HG02852 (cell line): ENCODE results near the gene SND1.

Experiments
- ATAC-seq: cut with Tn5 transposase; IDR thresholded peaks from one replicate; pipeline ENCODE4 v1.9.1; 2021; ENCODE audit warnings: mild to moderate bottlenecking, moderate library complexity; ENCODE audit not compliant: unreplicated experiment

The SND1 gene

DNA sequence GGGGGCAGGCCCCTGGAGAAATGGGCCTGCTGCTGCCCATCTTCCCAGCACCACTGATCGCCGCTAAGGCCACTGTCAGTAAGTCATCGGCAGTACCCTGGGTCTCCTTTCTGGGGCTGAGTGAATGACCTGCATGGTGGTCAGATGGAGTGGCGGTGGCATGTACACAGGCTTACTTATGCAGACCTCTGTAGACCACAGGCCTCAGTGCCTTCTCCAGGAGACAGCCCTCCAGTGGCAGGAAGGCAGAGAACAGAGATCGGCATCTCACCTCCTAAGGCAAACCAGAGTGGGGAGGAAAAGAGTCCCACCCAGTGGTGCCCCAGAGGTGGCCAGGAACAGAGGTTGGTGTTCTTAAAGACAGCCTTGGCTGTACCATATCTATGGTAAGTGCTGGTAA, 402.0 kb downstream of the SND1 start:
- no peak for ATAC-seq

DNA sequence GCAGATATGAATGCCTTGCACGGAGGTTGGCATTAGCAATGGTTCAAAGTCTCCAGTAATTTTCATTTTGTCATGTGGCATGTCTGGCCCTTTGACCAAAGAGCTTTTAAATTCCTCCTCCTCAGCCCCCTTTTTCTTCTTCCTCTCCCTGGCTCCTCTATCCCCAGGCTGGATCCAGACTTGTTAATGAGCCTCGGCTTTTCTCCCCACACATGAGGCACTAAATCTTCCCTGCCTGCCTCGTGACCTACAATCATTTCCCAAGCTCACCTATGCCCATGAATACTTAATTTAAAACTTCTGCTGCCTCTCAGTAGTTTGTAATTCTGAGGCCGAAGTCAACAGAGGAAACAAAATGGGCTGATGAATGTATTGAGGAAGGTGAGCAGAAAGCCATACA, 402.5 kb downstream of the SND1 start:
- ATAC-seq: no peak

DNA sequence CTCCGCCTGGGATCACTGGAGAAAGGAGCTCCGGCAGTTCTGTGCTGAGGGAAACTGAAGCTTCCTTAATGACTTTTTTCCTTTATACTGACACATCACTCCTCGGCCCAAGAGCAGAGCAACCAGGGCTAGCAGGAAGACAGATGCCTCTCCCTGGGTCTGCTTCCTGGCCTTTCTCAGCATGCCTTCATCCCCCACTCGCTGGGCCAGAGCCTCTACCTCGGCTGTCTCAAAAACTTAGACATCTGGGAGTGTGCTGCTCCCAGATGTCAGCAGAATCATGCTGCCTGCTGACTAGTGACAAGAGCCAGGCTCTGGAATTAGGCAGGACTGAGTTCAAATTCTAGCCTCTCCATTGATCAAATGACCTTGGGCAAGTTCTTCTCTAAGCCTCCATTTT, 403.6 kb downstream of the SND1 start:
- no peak for ATAC-seq

DNA sequence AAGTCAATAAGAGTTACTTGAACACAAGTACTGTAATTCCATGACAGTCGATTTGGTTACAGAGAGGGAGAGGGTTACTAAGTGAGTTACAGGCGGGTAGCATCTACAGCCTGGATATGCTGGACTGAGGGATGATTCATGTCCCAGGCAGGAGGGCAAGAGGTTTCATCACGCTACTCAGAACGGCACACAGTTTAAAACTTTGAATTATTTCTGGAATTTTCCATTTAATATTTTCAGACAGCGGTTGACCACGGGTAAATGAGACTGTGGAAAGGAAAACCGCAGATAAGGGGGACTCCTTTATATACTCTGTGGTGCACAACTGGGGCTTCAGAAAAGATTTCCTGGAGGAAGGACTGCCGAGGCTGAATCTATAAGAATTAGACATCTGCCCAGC, 404.9 kb downstream of the SND1 start:
- no peak for ATAC-seq

DNA sequence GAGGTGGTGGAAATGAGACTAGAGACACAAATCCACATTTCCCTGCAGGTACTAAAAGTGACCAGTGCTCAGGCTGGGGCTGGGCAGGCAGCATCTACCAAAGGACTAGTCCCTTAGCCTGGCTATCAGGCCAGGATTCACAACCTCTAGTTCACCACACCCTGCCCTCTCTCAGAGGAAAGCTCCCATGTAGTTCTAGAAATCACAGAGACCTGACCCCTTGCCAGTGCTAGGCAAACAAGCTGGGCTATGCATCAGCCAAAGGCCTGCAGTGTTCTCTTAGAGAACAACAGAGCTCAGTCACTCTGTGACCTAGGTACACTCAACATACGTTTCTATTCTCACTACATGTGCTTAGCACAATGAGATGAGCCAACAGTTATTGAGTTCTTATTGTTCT, 405.9 kb downstream of the SND1 start:
- no peak for ATAC-seq

DNA sequence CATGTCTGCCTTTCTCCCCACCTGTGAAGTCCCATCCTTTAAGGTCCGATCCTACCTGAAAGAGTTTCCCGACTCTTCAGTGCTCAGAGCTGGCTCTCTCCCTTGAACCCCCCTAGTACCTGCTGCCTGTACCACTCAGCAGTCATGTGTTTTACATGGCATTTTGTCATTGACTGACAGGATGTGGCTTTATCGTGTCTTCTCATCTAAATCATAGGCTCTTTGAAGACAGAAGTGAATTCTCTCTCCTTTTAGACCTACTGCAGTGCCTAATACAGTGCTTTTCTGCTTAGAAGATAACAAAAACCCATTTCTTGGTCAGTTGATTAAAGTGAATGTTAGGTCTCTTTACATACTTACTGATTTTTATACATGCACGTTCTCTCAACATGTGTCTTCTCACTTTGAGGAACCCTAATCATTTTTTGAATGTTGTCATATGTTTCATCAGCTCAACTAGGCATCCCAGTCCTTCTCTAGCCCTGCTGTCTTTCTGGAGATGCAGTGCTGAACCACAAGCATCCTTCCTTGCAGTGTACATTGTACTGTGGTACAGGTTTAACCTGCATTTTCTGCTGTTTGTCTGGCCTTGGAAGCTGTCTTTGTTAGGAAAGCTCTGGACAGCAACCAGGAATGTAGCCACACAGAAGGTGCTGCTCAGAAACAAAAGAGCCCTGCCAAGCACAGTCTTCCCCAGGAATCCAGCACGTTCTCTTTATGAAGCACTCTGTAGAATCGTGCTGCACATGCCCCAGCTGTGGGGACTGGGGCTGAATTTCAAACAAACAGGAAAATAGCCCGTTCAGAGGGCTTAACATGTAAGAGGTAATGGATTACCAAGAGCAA, 407.4 kb downstream of the SND1 start:
- no peak for ATAC-seq

DNA sequence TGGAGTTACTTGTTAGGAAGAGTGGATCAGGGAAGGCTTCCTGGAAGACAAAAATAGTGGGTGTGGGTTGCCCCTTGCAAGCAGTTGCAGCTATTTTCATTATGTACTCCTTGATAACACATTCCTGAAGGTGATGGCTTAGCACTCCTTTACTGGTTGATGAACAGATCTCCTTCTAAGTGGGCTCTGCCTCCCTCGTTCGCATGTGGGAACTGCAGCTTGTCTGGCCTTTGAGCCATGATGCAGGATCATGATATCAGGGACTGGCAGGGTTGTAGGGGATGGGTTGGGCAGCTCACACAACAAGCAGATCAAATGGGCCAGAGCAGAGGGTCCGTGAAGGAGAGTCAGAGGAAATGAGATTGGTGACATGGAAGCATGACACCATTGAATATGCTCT, 408.0 kb downstream of the SND1 start:
- ATAC-seq: no peak

DNA sequence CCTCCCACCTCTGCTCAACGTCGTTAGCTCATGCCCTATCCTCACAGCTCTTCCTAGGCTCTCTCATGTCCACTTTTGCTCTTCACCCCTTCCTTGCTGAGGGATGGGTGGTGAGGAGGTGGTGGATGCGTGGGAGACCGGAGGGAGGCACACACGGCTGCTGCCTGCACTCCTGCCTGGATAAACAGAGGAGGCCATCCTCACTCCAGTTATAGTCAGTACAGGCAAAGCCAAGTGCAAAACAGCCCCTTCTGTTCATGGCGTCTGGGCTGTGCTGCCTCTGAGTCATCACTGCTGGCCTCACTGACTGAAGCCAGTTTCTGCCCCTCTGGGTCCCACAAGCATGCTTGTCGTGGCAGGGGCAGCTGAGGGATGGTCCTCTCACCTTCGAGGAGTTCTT, 411.1 kb downstream of the SND1 start:
- no peak for ATAC-seq

DNA sequence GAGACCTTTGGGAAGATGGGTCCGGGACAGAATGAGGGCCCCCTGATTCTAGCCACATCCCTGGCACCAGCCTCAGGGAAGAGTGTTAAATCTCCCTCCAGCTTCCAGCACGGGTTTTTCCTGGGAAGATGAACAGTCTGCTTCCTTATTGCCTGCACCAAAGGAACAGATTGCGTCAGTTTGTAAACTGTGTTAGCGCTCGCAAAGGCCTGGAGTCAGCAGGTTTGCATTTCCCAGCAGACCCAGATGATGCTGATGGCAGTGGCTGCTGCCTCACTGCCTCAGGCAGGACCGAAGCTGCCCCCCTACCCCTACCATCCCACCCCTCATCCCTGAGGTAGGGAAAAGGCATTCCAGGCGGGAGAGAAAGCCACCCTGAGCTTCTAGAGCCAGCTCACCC, 413.9 kb downstream of the SND1 start:
- no peak for ATAC-seq

DNA sequence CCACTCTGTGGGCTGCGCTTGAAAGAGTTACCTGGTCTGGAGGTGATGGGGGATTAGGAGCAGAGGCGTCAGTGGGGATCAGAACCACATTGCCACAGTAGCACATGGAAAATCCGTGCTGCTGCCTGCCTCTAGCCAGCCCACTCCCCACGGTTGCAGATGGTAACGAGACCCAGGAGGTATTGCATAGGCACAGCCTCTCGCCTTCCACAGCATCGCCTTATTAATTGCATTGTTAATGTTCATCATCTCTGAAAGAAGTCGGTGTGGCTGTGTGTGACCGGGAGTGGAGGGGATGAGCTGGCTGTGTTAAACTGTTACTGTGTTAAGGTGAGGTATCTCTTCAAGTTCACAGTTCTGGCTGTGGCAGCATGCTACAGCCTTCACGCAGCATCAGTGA, 414.4 kb downstream of the SND1 start:
- ATAC-seq: no peak

DNA sequence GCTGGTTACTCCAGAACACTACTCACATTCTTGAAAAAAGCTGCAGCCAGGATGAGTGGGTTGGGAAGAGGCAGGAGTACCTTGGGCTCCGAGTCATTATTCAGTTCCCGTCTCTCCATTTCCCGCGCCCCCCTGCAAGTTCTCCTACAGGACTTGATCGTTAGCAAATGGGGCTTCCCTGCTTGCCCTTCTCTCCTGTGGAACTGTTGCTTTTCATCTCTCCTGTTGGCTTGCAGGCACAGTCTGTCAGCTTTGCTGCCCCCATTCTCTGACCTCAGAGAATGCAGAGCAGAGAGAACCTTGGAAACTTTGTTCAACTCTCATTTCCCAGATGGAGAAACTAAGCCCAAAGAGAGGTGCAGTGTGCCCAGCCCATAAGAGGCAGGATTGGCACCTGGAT, 414.9 kb downstream of the SND1 start:
- no peak for ATAC-seq

DNA sequence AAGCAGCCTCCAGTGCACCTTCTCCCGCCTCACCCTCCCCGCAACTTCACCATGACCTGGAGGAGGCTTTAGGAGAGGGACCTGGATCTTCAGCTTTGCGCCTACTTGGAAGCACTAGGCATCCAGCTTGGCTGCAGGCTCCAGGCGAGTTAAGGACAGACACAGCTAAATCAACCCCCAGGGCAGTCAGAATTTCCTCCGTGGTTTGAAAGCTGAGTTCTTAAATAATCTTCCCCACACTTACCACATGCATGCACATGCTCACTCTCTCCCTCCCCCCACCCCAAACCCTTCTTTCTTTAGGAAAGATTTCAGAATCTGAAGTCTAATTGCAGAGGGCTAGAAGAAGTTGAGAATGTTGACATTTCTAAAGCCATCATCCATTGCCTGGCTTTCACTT, 416.0 kb downstream of the SND1 start:
- ATAC-seq: no peak

DNA sequence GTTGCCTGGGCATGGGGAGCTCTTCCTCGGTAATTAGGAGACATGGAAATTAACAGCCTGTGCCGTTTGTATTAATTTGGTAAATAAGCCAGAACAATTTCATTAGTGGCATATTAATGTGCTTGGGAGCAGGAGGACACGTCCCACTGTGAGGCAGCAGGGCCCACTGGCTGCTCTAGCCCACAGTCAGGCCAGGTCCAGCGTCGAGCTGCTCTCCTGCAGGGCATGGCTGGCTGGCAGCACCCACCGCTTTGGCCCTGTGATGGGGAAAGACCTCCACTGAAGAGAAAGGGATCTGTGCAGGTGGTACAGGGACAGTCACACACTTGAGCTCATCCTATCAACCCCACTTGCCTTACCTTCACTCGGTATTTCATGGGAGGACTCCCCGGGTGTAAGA, 416.8 kb downstream of the SND1 start:
- no peak for ATAC-seq

DNA sequence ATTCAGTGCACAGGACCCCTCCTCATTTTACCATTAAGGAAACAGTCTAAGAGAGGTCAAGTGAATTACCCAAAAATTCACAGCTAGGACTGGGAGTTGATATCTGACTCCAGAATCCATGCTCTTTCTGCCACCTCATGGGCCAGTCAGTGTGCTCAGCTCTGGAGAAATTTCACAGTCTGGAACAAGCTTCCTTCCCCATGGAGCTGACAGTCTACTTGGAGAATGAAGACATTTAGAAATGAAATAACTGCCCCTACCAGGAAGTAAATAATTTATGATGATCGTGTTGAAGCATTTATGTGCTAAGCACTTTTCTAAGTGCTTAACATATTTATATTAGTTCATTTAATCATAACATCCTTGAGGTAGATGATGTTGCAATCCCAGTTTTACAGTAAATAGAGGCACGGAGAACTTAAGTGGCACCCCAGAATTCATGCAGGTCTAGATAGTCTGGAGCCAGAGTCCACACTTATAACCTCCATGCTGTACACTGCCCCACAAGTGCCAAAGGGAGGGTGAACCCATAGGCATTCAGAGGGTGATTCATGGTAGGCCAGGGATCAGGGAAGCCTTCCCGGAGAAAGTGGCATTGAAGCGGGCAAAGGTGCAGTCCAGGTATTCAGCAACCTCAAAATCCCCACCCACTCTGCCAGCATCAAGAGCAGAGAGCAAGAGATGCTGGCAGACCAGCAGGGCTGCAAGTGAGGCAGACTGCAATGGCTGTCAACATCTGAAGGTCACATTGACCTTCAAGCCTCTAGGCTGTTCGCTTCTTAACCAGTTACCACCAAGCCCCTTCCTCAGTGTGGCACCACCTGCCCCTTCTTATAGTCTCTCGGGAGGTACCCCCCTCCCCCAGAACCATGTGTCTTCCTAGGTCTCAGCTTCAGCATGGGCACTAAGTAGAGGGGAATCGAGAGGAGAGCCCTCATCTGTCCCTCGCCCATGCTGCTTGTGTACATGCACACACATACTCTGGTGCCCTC, 417.7 kb downstream of the SND1 start:
- ATAC-seq: no peak

DNA sequence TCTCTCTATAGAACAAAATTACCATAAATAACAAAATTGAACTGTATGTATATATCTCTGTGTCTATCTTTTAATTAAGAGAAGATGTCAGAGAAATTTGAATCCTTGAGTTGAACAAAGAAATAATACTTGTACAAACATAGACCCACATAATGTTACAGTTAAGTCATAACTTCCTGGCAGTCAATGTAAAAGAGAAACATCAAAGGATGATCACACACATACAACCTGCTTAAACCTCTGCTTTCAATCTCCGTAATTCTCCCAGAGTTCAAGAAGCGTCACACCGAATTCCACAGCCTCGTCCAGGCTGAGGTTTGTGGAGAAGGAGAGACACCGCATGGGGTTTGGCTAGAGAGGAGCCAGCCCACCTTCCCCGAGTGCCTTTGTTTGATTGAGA, 419.4 kb downstream of the SND1 start:
- ATAC-seq: no peak

DNA sequence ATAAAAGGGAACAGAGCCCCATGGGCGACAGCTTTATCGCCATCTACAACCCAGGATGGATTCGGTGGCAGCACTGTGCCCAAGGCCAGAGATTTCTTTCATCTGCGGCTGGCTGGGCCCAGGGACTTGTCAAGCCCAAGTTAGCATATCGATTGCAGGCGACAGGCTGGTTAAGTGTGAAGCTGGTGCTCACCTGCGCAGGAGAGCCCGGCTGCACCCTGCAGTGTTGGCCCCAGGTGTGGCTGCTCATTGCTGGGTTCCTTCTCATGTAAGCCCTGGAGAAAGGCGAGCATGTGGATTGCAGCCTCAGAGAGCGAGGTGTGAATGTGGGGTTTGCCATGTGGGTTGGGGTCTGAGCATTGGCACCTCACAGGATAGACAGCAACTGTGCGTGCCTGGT, 419.8 kb downstream of the SND1 start:
- no peak for ATAC-seq

DNA sequence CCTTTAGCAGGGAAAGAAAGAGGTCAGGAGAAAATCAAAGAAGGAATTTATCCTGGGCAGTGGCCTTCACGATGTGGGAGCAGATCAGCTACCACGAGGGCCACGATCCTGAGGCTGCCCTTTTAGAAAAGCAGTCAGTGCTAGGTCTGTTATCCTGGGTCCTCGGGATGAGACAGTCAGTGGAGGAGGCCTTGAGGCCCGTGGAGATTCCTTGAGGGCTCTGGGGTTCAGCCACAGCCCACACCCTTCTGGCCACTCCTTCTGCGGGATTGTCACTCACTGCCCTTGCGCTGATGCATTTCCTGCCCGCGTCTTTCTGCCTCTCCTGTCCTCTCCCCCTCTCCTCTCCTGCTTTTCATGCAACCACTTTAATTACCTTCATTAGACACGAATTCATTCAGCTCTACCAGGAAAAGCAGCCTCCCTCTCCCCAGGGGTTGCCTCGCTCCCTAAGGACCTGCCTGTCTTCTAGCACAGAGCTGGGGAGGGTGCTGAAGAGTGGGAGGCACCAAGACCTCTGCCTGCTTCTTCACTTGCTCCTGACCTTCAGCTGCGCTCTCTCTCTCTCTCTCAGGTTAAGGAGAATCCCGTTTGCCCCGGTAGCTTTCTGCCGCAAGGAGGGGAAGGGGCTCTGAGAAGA, 421.8 kb downstream of the SND1 start:
- no peak for ATAC-seq

DNA sequence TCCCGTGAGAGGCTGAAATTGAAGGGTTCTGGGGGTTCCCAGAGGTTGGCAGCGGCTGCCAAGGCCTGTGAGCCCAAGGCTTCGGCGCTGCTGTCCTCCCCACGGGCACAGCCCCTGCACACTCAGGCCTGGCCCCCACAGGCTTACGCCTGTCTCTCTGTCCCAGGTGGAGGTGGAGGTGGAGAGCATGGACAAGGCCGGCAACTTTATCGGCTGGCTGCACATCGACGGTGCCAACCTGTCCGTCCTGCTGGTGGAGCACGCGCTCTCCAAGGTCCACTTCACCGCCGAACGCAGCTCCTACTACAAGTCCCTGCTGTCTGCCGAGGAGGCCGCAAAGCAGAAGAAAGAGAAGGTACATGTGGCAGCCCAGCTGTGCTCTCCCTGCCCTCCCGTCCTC, 422.3 kb downstream of the SND1 start:
- no peak for ATAC-seq

DNA sequence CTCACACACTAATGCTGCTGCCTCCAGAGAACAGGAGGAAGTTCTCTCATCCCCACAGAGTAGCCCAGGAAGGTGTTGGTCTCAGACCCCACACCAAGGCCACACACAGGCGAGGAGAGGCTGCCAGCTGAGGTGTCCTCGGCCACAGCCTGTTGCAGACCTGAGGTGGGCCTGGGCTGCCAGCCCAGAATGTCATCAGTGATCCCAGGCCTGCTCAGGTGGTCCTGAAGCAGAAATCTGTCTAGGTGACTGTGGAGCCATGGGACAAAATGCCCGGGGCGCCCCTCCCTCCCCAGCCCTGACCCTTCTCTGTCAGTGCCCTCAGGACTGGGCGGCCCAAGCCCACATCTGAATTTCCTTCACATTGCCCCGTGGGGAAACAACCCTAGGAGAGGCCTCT, 422.7 kb downstream of the SND1 start:
- no peak for ATAC-seq

DNA sequence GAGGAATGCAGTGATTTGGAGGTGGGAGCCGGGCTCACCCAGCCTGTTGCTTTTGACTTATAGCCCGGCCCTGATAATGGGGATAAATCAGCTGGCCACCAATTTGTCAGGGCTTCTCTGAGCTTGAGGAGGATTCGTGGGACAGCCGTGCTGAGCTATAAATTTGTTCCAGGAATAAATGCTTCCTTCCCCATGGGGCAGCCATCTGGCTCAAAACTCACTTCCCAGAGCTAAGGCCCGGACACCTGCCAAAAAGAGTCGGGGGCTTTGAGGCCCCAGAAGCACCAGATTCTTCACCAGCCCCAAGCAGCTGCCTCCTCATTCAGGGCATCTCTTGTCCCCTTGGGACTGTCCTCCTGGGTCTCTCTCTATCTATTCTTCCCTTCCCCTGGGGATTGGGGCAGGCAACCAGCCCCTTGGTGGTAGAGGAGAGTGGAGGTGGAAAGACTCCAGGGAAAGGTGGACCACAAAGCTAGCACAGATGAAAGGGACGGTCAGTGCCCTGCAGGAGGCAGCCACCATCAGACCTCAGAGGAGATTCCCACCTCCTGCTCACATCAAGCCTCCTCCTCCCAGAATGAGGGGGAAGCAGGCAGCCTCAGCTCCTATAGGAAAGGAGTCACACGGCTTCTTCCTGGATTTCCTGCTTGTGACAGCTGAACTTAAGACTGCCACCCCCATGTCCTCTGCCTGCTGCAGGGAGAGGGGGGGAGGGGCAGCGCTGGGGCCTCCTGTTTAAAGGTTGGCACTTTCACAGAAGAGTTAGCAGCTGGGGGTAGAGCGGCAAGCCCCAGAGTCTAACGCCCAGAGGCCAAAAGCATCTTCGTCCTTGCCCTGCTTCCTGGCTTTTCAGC, 423.5 kb downstream of the SND1 start:
- ATAC-seq: no peak
